DND-41 (cell line): ENCODE results near the gene MACIR.

Source experiments
- CTCF ChIP-seq: IDR thresholded peaks from 2 replicates; pipeline ENCODE4 v1.5.1; 2012; ENCODE audit warnings: borderline replicate concordance, low read length, moderate library complexity, mild to moderate bottlenecking; ENCODE audit not compliant: poor library complexity, severe bottlenecking; ENCODE audit errors: extremely low read depth
- EZH2 ChIP-seq: IDR thresholded peaks from 3 replicates; pipeline ENCODE4 v1.6.1; 2012; ENCODE audit warnings: borderline replicate concordance, low read depth, mild to moderate bottlenecking, moderate library complexity, low read length, inconsistent platforms; ENCODE audit not compliant: severe bottlenecking

GRCh38 chr5:103243665-103244064, 14.9 kb upstream of the MACIR start:
- no peak for TF ChIP-seq CTCF
- TF ChIP-seq EZH2, result no peak
